ENCODE data around the gene GAB2. TPM values are rescaled to one million over a fixed set of nuclear protein-coding genes. Genes with fewer than 3 reads are reported as not detected.

GAB2 gene
- total RNA-seq, 1 experiment from 2014 or later = 10.0 TPM

- intact Hi-C loops (cut with micrococcal nuclease; ENCODE audit: unreplicated experiment) = no loop called here
- CTCF ChIA-PET = no interaction called here
- ATAC-seq = no peak
- no peak overlapping the region for H3K4me3 ChIP-seq (ENCODE audit: low read depth in 2 of 2, low read length in 2 of 2)
- POLR2A ChIA-PET = no interaction called here
- no TSS peak for BruUV-seq (replicated peaks)
- H3K27ac ChIP-seq (ENCODE audit: low read length) = no peak overlapping the region
- no peaks in the 10 kb centered on the region for H3K27me3 ChIP-seq (ENCODE audit: control insufficient read depth, insufficient read depth, low read length)
- H3K9me3 ChIP-seq (ENCODE audit: control insufficient read depth, insufficient read depth, low read depth, low read length) = peaks cover 29% of the 10 kb centered on the region; the same call in 1 of the 2 replicates
- in situ Hi-C loops (cut with HindIII; ENCODE audit: low pct_unique_long_range_greater_than_20kb, low sequenced_read_pairs) = no loop called here
- H3K36me3 ChIP-seq (ENCODE audit: control insufficient read depth, insufficient read depth, low read length) = no peaks in the 10 kb centered on the region
- TF ChIP-seq REST (IDR thresholded peaks at IDR 0.05; ENCODE audit: insufficient read depth in 1 of 2, low read depth in 2 of 2, low read length in 1 of 2) (no peak), TCF7L2 (IDR thresholded peaks at IDR 0.05; ENCODE audit: low read depth, low read length) (no peak), POLR2AphosphoS5 (IDR thresholded peaks at IDR 0.05; ENCODE audit: low read depth, low read length) (no peak), SIN3A (IDR thresholded peaks at IDR 0.05; ENCODE audit: borderline replicate concordance, insufficient read depth, low read depth, low read length) (no peak)
- TF ChIP-seq, protein P1, sequence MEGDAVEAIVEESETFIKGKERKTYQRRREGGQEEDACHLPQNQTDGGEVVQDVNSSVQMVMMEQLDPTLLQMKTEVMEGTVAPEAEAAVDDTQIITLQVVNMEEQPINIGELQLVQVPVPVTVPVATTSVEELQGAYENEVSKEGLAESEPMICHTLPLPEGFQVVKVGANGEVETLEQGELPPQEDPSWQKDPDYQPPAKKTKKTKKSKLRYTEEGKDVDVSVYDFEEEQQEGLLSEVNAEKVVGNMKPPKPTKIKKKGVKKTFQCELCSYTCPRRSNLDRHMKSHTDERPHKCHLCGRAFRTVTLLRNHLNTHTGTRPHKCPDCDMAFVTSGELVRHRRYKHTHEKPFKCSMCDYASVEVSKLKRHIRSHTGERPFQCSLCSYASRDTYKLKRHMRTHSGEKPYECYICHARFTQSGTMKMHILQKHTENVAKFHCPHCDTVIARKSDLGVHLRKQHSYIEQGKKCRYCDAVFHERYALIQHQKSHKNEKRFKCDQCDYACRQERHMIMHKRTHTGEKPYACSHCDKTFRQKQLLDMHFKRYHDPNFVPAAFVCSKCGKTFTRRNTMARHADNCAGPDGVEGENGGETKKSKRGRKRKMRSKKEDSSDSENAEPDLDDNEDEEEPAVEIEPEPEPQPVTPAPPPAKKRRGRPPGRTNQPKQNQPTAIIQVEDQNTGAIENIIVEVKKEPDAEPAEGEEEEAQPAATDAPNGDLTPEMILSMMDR (IDR thresholded peaks at IDR 0.05) = no peak
- no peaks in the 10 kb centered on the region for H3K4me1 ChIP-seq (ENCODE audit: control insufficient read depth, insufficient read depth, low read length)
- DNase-seq (ENCODE audit: low read depth, low spot score) = no peak
These were observed 35.8 kb downstream of the GAB2 start for GRCh38 chr11:78381865-78382264.

GRCh38 chr11:78380615-78381051 is 37.0 kb downstream of the GAB2 start:
- Histone ChIP-seq H3K36me3 (ENCODE audit: control insufficient read depth, insufficient read depth, low read length) (no peaks in the 10 kb centered on the region), H3K27ac (ENCODE audit: low read length) (no peak overlapping the region), H3K4me1 (ENCODE audit: control insufficient read depth, insufficient read depth, low read length) (no peaks in the 10 kb centered on the region), H3K4me3 (ENCODE audit: low read depth in 2 of 2, low read length in 2 of 2) (no peak overlapping the region), H3K9me3 (ENCODE audit: control insufficient read depth, insufficient read depth, low read depth, low read length) (peaks cover 19% of the 10 kb centered on the region; the same call in 1 of the 2 replicates), H3K27me3 (ENCODE audit: control insufficient read depth, insufficient read depth, low read length) (no peaks in the 10 kb centered on the region)
- BruUV-seq (replicated peaks) = no TSS peak
- intact Hi-C loops (cut with micrococcal nuclease; ENCODE audit: unreplicated experiment) (no loop called here), in situ Hi-C loops (cut with HindIII; ENCODE audit: low pct_unique_long_range_greater_than_20kb, low sequenced_read_pairs) (no loop called here)
- DNase-seq (ENCODE audit: low read depth, low spot score) (no peak), ATAC-seq (no peak)
- ChIA-PET CTCF (no interaction called here), POLR2A (no interaction called here)
- TF ChIP-seq SIN3A (IDR thresholded peaks at IDR 0.05; ENCODE audit: borderline replicate concordance, insufficient read depth, low read depth, low read length) = no peak
- TF ChIP-seq REST (IDR thresholded peaks at IDR 0.05; ENCODE audit: insufficient read depth in 1 of 2, low read depth in 2 of 2, low read length in 1 of 2) = no peak
- TF ChIP-seq, protein P1 (IDR thresholded peaks at IDR 0.05) = no peak
- TF ChIP-seq POLR2AphosphoS5 (IDR thresholded peaks at IDR 0.05; ENCODE audit: low read depth, low read length) = no peak
- no peak for TF ChIP-seq TCF7L2 (IDR thresholded peaks at IDR 0.05; ENCODE audit: low read depth, low read length)
